Hepatocyte (in vitro differentiated cells): ENCODE results near the gene HOXB7.

Experiments used
- EZH2 ChIP-seq: fragments of 200-600 bp; sonication (generic); IDR thresholded peaks from 2 replicates; pipeline ENCODE4 v1.6.1; 2016; ENCODE audit warnings: antibody characterized with exemption, mild to moderate bottlenecking, borderline replicate concordance
- EZH2phosphoT487 ChIP-seq: fragments of 200-600 bp; sonication (generic); IDR thresholded peaks from one replicate; pipeline ENCODE4 v1.6.1; 2018; ENCODE audit warnings: antibody characterized with exemption, mild to moderate bottlenecking, low read depth, moderate library complexity; ENCODE audit not compliant: unreplicated experiment, severe bottlenecking
- TF ChIP-seq, protein P1 (sequence below): fragments of 200-600 bp; sonication (generic); IDR thresholded peaks from 2 replicates; pipeline ENCODE4 v1.5.1; 2016; ENCODE audit warnings: antibody characterized with exemption, mild to moderate bottlenecking; ENCODE audit not compliant: poor library complexity

DNA sequence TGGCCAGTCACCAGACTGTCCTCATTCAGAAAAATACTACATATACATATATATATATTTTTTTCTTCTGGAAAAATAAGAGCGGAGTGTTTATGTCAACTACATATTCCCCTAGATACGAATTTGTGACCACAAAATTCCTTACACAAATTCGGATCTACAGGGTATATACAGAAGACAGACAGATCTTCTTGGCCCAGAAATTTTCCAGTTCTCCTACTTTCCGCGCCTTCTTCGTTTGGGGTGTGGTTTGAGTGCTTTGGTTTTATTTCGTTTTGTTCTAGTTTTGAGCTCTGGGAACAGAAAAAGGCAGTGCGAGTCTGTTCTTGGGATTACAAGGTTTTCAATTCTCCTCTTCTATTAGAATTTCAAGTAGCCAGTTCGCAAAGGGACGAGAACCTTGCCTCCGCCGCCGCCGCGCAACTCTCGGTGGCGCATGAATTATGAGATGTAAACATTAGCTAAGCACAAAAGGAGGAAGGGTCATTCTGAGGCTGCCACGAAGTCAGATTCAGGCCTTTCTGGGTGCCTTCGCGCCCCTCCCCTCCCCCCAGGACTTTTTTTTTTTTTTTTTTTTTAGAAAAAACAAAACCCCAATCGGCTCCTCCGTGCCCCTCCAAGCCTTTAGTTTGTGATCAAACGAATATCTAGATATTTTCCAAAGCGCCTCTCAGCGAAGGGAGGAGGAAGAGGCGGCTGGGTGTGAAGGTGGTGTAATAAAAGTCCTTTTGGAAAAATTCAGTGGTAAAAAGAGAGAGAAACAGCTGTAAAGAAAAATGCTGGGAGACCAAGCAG, 30.9 kb downstream of the HOXB7 start:
- TF ChIP-seq, protein P1, sequence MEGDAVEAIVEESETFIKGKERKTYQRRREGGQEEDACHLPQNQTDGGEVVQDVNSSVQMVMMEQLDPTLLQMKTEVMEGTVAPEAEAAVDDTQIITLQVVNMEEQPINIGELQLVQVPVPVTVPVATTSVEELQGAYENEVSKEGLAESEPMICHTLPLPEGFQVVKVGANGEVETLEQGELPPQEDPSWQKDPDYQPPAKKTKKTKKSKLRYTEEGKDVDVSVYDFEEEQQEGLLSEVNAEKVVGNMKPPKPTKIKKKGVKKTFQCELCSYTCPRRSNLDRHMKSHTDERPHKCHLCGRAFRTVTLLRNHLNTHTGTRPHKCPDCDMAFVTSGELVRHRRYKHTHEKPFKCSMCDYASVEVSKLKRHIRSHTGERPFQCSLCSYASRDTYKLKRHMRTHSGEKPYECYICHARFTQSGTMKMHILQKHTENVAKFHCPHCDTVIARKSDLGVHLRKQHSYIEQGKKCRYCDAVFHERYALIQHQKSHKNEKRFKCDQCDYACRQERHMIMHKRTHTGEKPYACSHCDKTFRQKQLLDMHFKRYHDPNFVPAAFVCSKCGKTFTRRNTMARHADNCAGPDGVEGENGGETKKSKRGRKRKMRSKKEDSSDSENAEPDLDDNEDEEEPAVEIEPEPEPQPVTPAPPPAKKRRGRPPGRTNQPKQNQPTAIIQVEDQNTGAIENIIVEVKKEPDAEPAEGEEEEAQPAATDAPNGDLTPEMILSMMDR, result no peak
- no peak for TF ChIP-seq EZH2
- TF ChIP-seq EZH2phosphoT487, result peak; percentile 86
